ENCODE data around the gene CACNG3.

DNA sequence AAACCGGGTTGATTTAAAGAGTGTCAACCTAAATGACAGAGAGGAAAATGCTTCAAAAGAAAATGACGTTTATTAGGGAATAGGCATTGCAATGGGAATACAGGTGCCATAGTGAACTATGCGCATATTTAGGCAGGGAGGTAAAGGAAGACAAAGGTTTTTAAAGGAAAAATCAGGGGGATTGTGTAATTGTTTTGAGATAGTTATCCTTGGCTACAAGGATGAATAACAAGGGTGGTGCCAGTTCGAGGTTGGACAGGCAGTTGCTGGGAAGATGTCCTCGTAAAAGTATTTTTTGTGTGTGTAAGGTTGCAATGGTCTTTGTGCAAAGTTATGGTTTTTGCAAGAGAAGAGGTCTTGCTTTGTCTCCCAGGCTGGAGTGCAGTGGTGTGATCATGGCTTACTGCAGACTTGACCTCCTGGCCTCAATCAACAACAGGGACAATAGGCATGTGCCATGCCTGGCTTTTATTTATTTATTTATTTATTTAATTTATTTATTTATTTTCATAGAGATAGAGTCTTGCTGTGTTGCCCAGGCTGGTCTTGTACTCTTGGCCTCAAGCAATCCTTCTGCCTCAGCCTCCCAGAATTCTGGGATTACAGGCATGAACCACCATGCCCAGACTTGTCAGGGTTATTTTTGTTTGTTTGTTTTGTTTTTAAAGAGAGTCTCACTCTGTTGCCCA lies 63.1 kb downstream of the CACNG3 start:
- TF ChIP-seq, protein P1, sequence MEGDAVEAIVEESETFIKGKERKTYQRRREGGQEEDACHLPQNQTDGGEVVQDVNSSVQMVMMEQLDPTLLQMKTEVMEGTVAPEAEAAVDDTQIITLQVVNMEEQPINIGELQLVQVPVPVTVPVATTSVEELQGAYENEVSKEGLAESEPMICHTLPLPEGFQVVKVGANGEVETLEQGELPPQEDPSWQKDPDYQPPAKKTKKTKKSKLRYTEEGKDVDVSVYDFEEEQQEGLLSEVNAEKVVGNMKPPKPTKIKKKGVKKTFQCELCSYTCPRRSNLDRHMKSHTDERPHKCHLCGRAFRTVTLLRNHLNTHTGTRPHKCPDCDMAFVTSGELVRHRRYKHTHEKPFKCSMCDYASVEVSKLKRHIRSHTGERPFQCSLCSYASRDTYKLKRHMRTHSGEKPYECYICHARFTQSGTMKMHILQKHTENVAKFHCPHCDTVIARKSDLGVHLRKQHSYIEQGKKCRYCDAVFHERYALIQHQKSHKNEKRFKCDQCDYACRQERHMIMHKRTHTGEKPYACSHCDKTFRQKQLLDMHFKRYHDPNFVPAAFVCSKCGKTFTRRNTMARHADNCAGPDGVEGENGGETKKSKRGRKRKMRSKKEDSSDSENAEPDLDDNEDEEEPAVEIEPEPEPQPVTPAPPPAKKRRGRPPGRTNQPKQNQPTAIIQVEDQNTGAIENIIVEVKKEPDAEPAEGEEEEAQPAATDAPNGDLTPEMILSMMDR (conservative IDR thresholded peaks at IDR 0.05): no peak
- no peak for TF ChIP-seq EZH2 (IDR thresholded peaks at IDR 0.05; ENCODE audit: low read depth)

All from PC-9 (cell line).